ENCODE results near the gene HECTD4.

DNA sequence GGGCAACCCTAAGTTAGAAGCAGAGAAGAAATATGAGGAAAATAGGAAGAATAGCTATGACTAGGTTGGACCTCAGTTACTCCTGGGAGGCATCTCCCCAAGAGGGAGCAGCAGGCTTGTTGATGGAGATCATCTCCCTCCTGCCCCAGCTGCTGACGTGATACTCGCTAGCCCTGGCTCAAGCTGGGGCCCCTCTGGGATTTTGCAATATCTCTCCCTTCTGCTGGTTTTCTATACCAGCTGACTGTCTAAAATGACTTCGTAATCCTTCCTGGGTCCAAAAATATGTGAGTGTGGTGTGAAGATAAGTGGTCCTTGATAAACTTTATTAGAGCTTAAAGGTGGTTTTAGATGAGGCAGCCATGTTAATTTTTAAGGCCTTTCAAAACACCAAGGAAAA, 4.5 kb upstream of the HECTD4 start:
- TF ChIP-seq, protein P1, sequence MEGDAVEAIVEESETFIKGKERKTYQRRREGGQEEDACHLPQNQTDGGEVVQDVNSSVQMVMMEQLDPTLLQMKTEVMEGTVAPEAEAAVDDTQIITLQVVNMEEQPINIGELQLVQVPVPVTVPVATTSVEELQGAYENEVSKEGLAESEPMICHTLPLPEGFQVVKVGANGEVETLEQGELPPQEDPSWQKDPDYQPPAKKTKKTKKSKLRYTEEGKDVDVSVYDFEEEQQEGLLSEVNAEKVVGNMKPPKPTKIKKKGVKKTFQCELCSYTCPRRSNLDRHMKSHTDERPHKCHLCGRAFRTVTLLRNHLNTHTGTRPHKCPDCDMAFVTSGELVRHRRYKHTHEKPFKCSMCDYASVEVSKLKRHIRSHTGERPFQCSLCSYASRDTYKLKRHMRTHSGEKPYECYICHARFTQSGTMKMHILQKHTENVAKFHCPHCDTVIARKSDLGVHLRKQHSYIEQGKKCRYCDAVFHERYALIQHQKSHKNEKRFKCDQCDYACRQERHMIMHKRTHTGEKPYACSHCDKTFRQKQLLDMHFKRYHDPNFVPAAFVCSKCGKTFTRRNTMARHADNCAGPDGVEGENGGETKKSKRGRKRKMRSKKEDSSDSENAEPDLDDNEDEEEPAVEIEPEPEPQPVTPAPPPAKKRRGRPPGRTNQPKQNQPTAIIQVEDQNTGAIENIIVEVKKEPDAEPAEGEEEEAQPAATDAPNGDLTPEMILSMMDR (conservative IDR thresholded peaks at IDR 0.05), result no peak
- TF ChIP-seq ZFX (IDR thresholded peaks at IDR 0.05), result no peak
